ENCODE data around the gene SYCP2.

DNA sequence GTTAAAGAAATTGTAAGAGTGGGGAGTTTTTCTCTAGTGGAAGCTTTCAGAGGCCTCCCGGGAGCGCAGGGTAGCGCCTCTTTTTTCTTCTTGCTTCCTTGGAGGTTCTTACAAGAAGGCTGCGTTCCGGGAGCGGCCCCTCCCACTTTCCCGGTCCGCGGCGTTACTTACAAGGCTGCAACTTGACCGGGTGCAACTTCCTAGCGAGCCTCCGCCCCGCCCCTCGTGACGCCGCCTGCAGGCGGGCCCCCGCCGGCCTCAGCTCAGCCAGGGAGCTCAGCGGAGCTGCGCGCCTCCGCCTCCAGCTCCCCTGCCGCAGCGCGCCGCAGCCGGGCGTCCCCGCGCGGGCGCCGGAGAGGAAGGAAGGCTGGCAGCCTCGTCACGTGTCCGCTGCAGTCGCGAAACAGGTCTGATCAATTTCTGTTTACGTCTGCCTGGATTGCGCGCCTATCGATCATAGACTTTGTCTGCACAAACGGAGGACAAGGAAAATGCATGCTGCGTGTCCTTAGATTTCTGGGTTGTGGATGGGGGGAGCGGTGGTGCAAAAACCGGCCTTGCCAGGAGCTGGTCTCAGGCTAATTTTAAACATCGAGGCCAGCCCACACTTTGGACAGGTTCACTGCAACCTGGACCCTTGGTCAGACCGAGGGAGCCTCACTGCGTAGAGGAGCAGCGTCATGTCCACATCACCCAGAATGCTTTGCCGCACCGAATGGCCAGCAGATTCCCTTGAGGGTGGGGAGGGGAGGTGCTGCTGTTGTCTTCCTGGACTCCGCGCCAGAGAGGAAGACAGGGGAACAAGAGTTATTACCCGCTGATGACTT, 6.9 kb upstream of the SYCP2 start, which contains the start of the genes FAM217B and PPP1R3D:
- TF ChIP-seq, protein P1, sequence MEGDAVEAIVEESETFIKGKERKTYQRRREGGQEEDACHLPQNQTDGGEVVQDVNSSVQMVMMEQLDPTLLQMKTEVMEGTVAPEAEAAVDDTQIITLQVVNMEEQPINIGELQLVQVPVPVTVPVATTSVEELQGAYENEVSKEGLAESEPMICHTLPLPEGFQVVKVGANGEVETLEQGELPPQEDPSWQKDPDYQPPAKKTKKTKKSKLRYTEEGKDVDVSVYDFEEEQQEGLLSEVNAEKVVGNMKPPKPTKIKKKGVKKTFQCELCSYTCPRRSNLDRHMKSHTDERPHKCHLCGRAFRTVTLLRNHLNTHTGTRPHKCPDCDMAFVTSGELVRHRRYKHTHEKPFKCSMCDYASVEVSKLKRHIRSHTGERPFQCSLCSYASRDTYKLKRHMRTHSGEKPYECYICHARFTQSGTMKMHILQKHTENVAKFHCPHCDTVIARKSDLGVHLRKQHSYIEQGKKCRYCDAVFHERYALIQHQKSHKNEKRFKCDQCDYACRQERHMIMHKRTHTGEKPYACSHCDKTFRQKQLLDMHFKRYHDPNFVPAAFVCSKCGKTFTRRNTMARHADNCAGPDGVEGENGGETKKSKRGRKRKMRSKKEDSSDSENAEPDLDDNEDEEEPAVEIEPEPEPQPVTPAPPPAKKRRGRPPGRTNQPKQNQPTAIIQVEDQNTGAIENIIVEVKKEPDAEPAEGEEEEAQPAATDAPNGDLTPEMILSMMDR (IDR thresholded peaks at IDR 0.05; ENCODE audit: poor library complexity) = no peak
- TF ChIP-seq EZH2 (IDR thresholded peaks at IDR 0.05; ENCODE audit: borderline replicate concordance) = no peak
